C4-2B (cell line): ENCODE measurements around the gene GPR143.

ENCODE experiments used
- ZFX ChIP-seq: fragments of 450-650 bp; IDR thresholded peaks from 2 replicates; pipeline ENCODE4 v1.6.1; 2017
- TF ChIP-seq, protein P1 (sequence below): fragments of 450-650 bp; conservative IDR thresholded peaks from 2 replicates; pipeline ENCODE4 v1.5.1; 2017; ENCODE audit warnings: mild to moderate bottlenecking

- TF ChIP-seq, protein P1, sequence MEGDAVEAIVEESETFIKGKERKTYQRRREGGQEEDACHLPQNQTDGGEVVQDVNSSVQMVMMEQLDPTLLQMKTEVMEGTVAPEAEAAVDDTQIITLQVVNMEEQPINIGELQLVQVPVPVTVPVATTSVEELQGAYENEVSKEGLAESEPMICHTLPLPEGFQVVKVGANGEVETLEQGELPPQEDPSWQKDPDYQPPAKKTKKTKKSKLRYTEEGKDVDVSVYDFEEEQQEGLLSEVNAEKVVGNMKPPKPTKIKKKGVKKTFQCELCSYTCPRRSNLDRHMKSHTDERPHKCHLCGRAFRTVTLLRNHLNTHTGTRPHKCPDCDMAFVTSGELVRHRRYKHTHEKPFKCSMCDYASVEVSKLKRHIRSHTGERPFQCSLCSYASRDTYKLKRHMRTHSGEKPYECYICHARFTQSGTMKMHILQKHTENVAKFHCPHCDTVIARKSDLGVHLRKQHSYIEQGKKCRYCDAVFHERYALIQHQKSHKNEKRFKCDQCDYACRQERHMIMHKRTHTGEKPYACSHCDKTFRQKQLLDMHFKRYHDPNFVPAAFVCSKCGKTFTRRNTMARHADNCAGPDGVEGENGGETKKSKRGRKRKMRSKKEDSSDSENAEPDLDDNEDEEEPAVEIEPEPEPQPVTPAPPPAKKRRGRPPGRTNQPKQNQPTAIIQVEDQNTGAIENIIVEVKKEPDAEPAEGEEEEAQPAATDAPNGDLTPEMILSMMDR = no peak
- no peak for TF ChIP-seq ZFX
Measured at GRCh38 chrX:9690046-9690445, 75.6 kb downstream of the GPR143 start.
